ENCODE measurements around the gene SP6.
A peak's percentile ranks its signal among the peaks of the same experiment; 100 is the strongest.

GRCh38 chr17:47831003-47831933 is 19.7 kb downstream of the SP6 start, which contains the start of the genes LRRC46 and MRPL10:
- peak in 3 of 6 experiments; percentile 10 to 57 (median 31) for TF ChIP-seq CTCF (IDR thresholded peaks at IDR 0.05)
- peak in 3 of 4 donors; percentile 68 to 87 (median 76) for TF ChIP-seq POLR2A (IDR thresholded peaks at IDR 0.05)
